ENCODE measurements around the gene SH3RF1. TPM values are rescaled to one million over a fixed set of nuclear protein-coding genes. Genes with fewer than 3 reads are reported as not detected.
A peak's percentile ranks its signal among the peaks of the same experiment; 100 is the strongest.

SH3RF1 gene
- total RNA-seq, 1 donor from 2014 or later: 8.8 TPM

GRCh38 chr4:169071747-169072146 is 199.0 kb downstream of the SH3RF1 start:
- DNase-seq (ENCODE audit: missing footprints) (no peak), ATAC-seq (no peak)
- intact Hi-C loops (cut with DNase I): no loop called here

GRCh38 chr4:169070895-169071218 is 199.9 kb downstream of the SH3RF1 start:
- ATAC-seq: no peak

GRCh38 chr4:169070071-169070894 is 200.5 kb downstream of the SH3RF1 start:
- ATAC-seq: peak; percentile 74
- intact Hi-C loops (cut with DNase I): no loop called here
- no peak for DNase-seq (ENCODE audit: missing footprints)

More at GRCh38 chr4:169070895-169071218, 199.9 kb downstream of the SH3RF1 start:
- intact Hi-C loops (cut with DNase I): no loop called here
- no peak for DNase-seq (ENCODE audit: missing footprints)

- intact Hi-C loops (cut with DNase I): no loop called here
- DNase-seq (ENCODE audit: missing footprints) (no peak), ATAC-seq (no peak)
Measured at GRCh38 chr4:169068423-169068822, 202.3 kb downstream of the SH3RF1 start.

- DNase-seq (ENCODE audit: missing footprints) (no peak), ATAC-seq (no peak)
- intact Hi-C loops (cut with DNase I): no loop called here
Measured at GRCh38 chr4:169066934-169067333, 203.8 kb downstream of the SH3RF1 start.

GRCh38 chr4:169064296-169064695 is 206.5 kb downstream of the SH3RF1 start:
- intact Hi-C loops (cut with DNase I): no loop called here
- ATAC-seq (no peak), DNase-seq (ENCODE audit: missing footprints) (no peak)

- no peak for DNase-seq (ENCODE audit: missing footprints)
- intact Hi-C loops (cut with DNase I): no loop called here
- no peak for ATAC-seq
Measured at GRCh38 chr4:169063441-169063840, 207.3 kb downstream of the SH3RF1 start.

GRCh38 chr4:169062897-169063244 is 207.9 kb downstream of the SH3RF1 start:
- intact Hi-C loops (cut with DNase I): no loop called here
- ATAC-seq (peak; percentile 53), DNase-seq (ENCODE audit: missing footprints) (no peak)

- intact Hi-C loops (cut with DNase I): no loop called here
- no peak for ATAC-seq
- no peak for DNase-seq (ENCODE audit: missing footprints)
Measured at GRCh38 chr4:169061386-169061785, 209.4 kb downstream of the SH3RF1 start.

GRCh38 chr4:169060391-169061091 is 210.2 kb downstream of the SH3RF1 start:
- ATAC-seq: no peak
- no peak for DNase-seq (ENCODE audit: missing footprints)
- intact Hi-C loops (cut with DNase I): no loop called here

GRCh38 chr4:169059306-169060211 is 211.2 kb downstream of the SH3RF1 start:
- ATAC-seq: peak; percentile 73
- intact Hi-C loops (cut with DNase I): no loop called here
- DNase-seq (ENCODE audit: missing footprints): peak; percentile 72

- intact Hi-C loops (cut with DNase I): no loop called here
- no peak for ATAC-seq
- DNase-seq (ENCODE audit: missing footprints): no peak
Measured at GRCh38 chr4:169058312-169058711, 212.4 kb downstream of the SH3RF1 start.

- DNase-seq (ENCODE audit: missing footprints) (no peak), ATAC-seq (no peak)
- intact Hi-C loops (cut with DNase I): loop anchor here (5.0 kb wide), 1 partner anchor 217 kb away; the partner anchor contains the start of gene SH3RF1
Measured at GRCh38 chr4:169054879-169055278, 215.9 kb downstream of the SH3RF1 start.

GRCh38 chr4:169052594-169052945 is 218.2 kb downstream of the SH3RF1 start:
- DNase-seq (ENCODE audit: missing footprints) (no peak), ATAC-seq (no peak)
- intact Hi-C loops (cut with DNase I): loop anchor here (5.0 kb wide), 1 partner anchor 220 kb away; the partner anchor contains the start of gene SH3RF1

GRCh38 chr4:169051761-169052593 is 218.8 kb downstream of the SH3RF1 start:
- no peak for DNase-seq (ENCODE audit: missing footprints)
- intact Hi-C loops (cut with DNase I): loop anchor here (5.0 kb wide), 1 partner anchor 220 kb away; the partner anchor contains the start of gene SH3RF1
- no peak for ATAC-seq

- ATAC-seq (peak; percentile 18), DNase-seq (ENCODE audit: missing footprints) (no peak)
- intact Hi-C loops (cut with DNase I): loop anchor here (5.0 kb wide), 1 partner anchor 221 kb away; the partner anchor contains the start of gene SH3RF1
Measured at GRCh38 chr4:169050881-169051760, 219.6 kb downstream of the SH3RF1 start.

- no peak for DNase-seq (ENCODE audit: missing footprints)
- intact Hi-C loops (cut with DNase I): loop anchor here (5.0 kb wide), 1 partner anchor 222 kb away; the partner anchor contains the start of gene SH3RF1
- ATAC-seq: peak; percentile 66
Measured at GRCh38 chr4:169050284-169050683, 220.5 kb downstream of the SH3RF1 start.
